Measurements from ENCODE around the gene RNF8. TPM values are rescaled to one million over a fixed set of nuclear protein-coding genes. Genes with fewer than 3 reads are reported as not detected.
"Not testable (repeated sequence)": the region's sequence is repeated elsewhere in the genome, so short reads cannot be mapped to it uniquely, and the experiment has no call there.

RNF8 gene, protein sequence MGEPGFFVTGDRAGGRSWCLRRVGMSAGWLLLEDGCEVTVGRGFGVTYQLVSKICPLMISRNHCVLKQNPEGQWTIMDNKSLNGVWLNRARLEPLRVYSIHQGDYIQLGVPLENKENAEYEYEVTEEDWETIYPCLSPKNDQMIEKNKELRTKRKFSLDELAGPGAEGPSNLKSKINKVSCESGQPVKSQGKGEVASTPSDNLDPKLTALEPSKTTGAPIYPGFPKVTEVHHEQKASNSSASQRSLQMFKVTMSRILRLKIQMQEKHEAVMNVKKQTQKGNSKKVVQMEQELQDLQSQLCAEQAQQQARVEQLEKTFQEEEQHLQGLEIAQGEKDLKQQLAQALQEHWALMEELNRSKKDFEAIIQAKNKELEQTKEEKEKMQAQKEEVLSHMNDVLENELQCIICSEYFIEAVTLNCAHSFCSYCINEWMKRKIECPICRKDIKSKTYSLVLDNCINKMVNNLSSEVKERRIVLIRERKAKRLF
- total RNA-seq, result 10 to 100 TPM; 19.8 to 21.1 TPM

DNA sequence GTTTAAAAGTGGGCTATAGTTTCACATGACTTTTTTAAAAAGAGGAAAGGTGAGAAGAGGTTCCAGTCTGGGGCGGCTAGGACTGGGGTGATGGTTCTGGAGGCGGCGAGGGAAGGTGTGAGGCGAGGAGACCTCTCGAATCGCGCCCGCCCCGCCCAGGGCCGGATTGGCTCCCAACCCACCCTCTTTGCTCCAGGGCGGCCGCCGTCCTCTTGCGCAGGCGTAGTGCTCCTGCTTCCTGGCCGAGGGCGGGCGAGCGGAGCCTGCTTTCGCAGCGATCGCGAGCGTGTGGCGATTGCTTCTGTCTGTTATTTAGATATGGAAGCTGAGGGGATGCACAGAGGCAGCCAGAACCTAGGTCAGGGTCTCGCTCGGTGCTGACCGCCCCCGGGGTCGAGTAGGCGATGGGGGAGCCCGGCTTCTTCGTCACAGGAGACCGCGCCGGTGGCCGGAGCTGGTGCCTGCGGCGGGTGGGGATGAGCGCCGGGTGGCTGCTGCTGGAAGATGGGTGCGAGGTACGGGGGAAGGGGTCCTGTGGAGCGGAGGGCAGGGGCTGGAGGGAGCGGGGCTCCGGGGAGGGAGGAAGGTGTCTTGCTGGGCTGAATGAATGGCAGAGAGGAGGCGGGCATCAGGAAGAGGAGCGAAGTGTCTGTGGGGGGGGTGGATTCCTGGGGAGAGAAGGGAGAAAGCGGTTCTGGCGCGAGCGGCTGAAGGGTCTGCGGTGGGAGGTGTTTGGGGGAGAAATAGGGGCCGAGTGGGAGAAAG, at the start of gene RNF8:
RNF8 (plus strand) TSS at position 223 of the 765 bp plus-strand sequence; CDS start at position 405, 182 bp downstream.
- DNase-seq (peak; percentile 96), ATAC-seq (peak; percentile 99)
- H3K4me1 Mint-ChIP-seq (ENCODE audit: low read depth), result peaks cover 26% of the 10 kb centered on the region
- POLR2A ChIA-PET, result interaction anchor here (1.0 to 1.1 kb wide), 2 partner anchors 9 to 81 kb away, joined by 3 to 4 read pairs; no protein-coding TSS in a partner anchor
- H3K36me3 Mint-ChIP-seq (ENCODE audit: low read depth), result peaks cover 6% of the 10 kb centered on the region
- intact Hi-C loops (cut with micrococcal nuclease), result no loop called here
- H3K27me3 Mint-ChIP-seq, result no peaks in the 10 kb centered on the region
- CTCF ChIA-PET, result interaction anchor here (0.9 to 3.2 kb wide), 2 partner anchors 10 to 28 kb away, joined by 3 to 11 read pairs; no protein-coding TSS in a partner anchor
- TF ChIP-seq, protein P1, sequence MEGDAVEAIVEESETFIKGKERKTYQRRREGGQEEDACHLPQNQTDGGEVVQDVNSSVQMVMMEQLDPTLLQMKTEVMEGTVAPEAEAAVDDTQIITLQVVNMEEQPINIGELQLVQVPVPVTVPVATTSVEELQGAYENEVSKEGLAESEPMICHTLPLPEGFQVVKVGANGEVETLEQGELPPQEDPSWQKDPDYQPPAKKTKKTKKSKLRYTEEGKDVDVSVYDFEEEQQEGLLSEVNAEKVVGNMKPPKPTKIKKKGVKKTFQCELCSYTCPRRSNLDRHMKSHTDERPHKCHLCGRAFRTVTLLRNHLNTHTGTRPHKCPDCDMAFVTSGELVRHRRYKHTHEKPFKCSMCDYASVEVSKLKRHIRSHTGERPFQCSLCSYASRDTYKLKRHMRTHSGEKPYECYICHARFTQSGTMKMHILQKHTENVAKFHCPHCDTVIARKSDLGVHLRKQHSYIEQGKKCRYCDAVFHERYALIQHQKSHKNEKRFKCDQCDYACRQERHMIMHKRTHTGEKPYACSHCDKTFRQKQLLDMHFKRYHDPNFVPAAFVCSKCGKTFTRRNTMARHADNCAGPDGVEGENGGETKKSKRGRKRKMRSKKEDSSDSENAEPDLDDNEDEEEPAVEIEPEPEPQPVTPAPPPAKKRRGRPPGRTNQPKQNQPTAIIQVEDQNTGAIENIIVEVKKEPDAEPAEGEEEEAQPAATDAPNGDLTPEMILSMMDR (IDR thresholded peaks at IDR 0.05), result no peak
- peak within 1 kb of the TSS; percentile 89 for H3K27ac Mint-ChIP-seq
- H3K4me3 Mint-ChIP-seq, result peak within 1 kb of the TSS; percentile 90
- H3K9me3 Mint-ChIP-seq, result no peaks in the 10 kb centered on the region

GRCh38 chr6:37304766-37305165, 49.0 kb upstream of the RNF8 start:
- no peaks in the 10 kb centered on the region for H3K4me1 Mint-ChIP-seq (ENCODE audit: low read depth)
- no peaks in the 10 kb centered on the region for H3K27me3 Mint-ChIP-seq
- H3K4me3 Mint-ChIP-seq, result no peak overlapping the region
- DNase-seq (no peak), ATAC-seq (no peak)
- H3K36me3 Mint-ChIP-seq (ENCODE audit: low read depth), result peaks cover 6% of the 10 kb centered on the region
- ChIA-PET POLR2A (interaction anchor here (1.0 kb wide), 1 partner anchor 65 kb away, joined by 3 read pairs; no protein-coding TSS in a partner anchor), CTCF (interaction anchor here (1.5 to 2.7 kb wide), 3 partner anchors 9 to 15 kb away, joined by 4 to 14 read pairs (median 12); no protein-coding TSS in a partner anchor)
- TF ChIP-seq, protein P1 (IDR thresholded peaks at IDR 0.05), result no peak
- intact Hi-C loops (cut with micrococcal nuclease), result no loop called here
- no peaks in the 10 kb centered on the region for H3K9me3 Mint-ChIP-seq
- H3K27ac Mint-ChIP-seq, result no peak overlapping the region

- intact Hi-C loops (cut with micrococcal nuclease), result no loop called here
- Mint-ChIP-seq H3K4me1 (ENCODE audit: low read depth) (no peaks in the 10 kb centered on the region), H3K27ac (no peak overlapping the region), H3K27me3 (no peaks in the 10 kb centered on the region), H3K4me3 (no peak overlapping the region), H3K36me3 (ENCODE audit: low read depth) (peaks cover 6% of the 10 kb centered on the region), H3K9me3 (no peaks in the 10 kb centered on the region)
- ChIA-PET CTCF (interaction anchor here (0.8 to 2.4 kb wide), 5 partner anchors 8 to 288 kb away, joined by 3 to 14 read pairs (median 4); no protein-coding TSS in a partner anchor), POLR2A (no interaction called here)
- ATAC-seq, result no peak
- TF ChIP-seq, protein P1 (IDR thresholded peaks at IDR 0.05), result no peak
- no peak for DNase-seq
Measured at GRCh38 chr6:37305841-37306425, 47.9 kb upstream of the RNF8 start.

DNA sequence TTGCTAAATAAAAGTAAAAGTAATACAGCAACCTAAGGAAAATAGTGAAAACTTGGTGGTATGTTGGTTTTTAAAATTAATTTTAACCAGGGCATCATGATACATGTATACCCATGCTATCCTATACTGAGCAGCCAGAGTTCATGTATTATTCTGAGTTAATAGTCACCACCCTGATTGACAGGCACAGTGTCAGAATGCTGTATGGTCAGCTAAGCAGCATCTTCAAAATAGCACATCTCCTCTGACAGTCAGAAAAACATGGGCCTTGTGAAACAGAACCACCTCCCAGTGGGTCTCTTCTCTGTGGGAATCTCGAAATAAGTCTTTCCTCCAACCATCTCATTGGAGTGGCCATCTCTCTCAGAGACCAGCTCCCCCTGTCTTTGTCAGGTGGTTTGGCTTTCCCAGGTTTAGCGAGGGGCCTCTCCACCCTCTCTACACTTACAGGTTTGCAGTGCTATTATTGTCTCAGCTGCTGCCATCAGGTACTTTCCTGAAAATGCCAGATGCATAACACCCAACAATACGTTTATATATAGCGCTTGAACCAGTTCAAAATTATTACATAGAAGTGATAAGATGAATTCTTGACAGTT, 47.1 kb upstream of the RNF8 start:
- POLR2A ChIA-PET, result no interaction called here
- CTCF ChIA-PET, result interaction anchor here (0.8 to 4.7 kb wide), 5 partner anchors 8 to 61 kb away, joined by 3 to 27 read pairs (median 3); no protein-coding TSS in a partner anchor

DNA sequence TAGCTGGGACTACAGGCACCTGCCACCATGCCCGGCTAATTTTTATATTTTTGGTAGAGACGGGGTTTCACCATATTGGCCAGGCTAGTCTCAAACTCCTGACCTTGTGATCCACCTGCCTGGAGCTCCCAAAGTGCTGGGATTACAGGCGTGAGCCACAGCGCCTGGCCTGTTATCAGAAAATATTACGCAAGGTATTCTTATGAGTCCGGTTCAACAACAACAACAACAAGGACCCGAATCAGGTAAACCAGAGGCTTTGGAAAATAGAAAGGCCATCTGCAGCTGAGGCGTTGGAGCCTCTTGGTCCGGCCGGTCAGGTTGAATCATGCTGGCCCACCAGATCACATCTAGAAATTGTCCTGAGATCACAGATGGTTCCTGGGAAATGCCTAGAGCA, 46.3 kb upstream of the RNF8 start:
- H3K27ac Mint-ChIP-seq; ATAC-seq; H3K27me3 Mint-ChIP-seq; H3K9me3 Mint-ChIP-seq; H3K36me3 Mint-ChIP-seq (ENCODE audit: low read depth); H3K4me3 Mint-ChIP-seq; DNase-seq; H3K4me1 Mint-ChIP-seq (ENCODE audit: low read depth); intact Hi-C loops (cut with micrococcal nuclease): not testable (repeated sequence)
- CTCF ChIA-PET, result interaction anchor here (1.0 to 4.7 kb wide), 3 partner anchors 12 to 62 kb away, joined by 3 to 27 read pairs (median 4); no protein-coding TSS in a partner anchor
- POLR2A ChIA-PET, result interaction anchor here (0.6 to 0.9 kb wide), 2 partner anchors 8 to 165 kb away, joined by 3 to 4 read pairs; no protein-coding TSS in a partner anchor

More for the DNA sequence above, 47.1 kb upstream of the RNF8 start:
- intact Hi-C loops (cut with micrococcal nuclease), result no loop called here
- ATAC-seq (no peak), DNase-seq (no peak)
- Mint-ChIP-seq H3K9me3 (no peaks in the 10 kb centered on the region), H3K4me3 (no peak overlapping the region), H3K4me1 (ENCODE audit: low read depth) (no peaks in the 10 kb centered on the region), H3K27ac (no peak overlapping the region), H3K36me3 (ENCODE audit: low read depth) (peaks cover 6% of the 10 kb centered on the region), H3K27me3 (no peaks in the 10 kb centered on the region)
- TF ChIP-seq, protein P1 (IDR thresholded peaks at IDR 0.05), result no peak

All from activated CD8-positive, alpha-beta T cell treated with anti-CD3 and anti-CD28 coated beads for 36 hours (primary cell).